H1 (cell line): ENCODE data around the gene COQ9. TPM values are rescaled to one million over a fixed set of nuclear protein-coding genes. Genes with fewer than 3 reads are reported as not detected.
A peak's percentile ranks its signal among the peaks of the same experiment; 100 is the strongest.

ENCODE experiments used
- CTCF ChIA-PET: fragments of 300-600 bp; sonication (Branson Sonifier 250); formaldehyde crosslinking; loops from one replicate; lab custom pipeline; 2021; ENCODE audit not compliant: partially characterized antibody; lab: Charles Lee
- POLR2A ChIA-PET: fragments of 300-600 bp; sonication (Branson Sonifier 250); formaldehyde crosslinking; loops from one replicate; lab custom pipeline; 2021; ENCODE audit warnings: inconsistent platforms; ENCODE audit not compliant: partially characterized antibody; lab: Charles Lee
- DNase-seq, 2 experiments: peaks; one replicate each; pipeline versions ENCODE4 v3.0.0 to v3.0.0-alpha.2; 2010 to 2022; ENCODE audit warnings: low spot score in 2 of 2, low read depth in 1 of 2, mixed read lengths in 1 of 2
- FAIRE-seq: peaks from 2 replicates; lab custom pipeline; 2011; peaks lifted over from hg19 to GRCh38; lab: Jason Lieb, UNC
- H2AFZ ChIP-seq: 2 replicates; pipeline ENCODE4 v1.8.1; 2012; ENCODE audit warnings: low read length, inconsistent platforms
- H2AK5ac ChIP-seq: 2 replicates; pipeline ENCODE4 v1.6.1; 2013; ENCODE audit warnings: low read depth, low read length
- H2BK120ac ChIP-seq: replicated peaks from 2 replicates; pipeline ENCODE3; 2013; ENCODE audit warnings: low read depth, low read length, inconsistent platforms
- H2BK12ac ChIP-seq: 2 replicates; pipeline ENCODE4 v1.6.1; 2013; ENCODE audit warnings: low read depth, low read length
- H2BK15ac ChIP-seq: 2 replicates; pipeline ENCODE4 v1.6.1; 2013; ENCODE audit warnings: low read length
- H2BK20ac ChIP-seq: 2 replicates; pipeline ENCODE4 v1.6.1; 2013; ENCODE audit warnings: low read length
- H2BK5ac ChIP-seq: 2 replicates; pipeline ENCODE4 v1.6.1; 2013; ENCODE audit warnings: low read depth, low read length
- H3K14ac ChIP-seq: 2 replicates; pipeline ENCODE4 v1.6.1; 2013; ENCODE audit warnings: inconsistent platforms; ENCODE audit not compliant: insufficient read length
- H3K18ac ChIP-seq: 2 replicates; pipeline ENCODE4 v1.6.1; 2013; ENCODE audit warnings: low read length; ENCODE audit errors: extremely low read depth
- H3K23ac ChIP-seq: 2 replicates; pipeline ENCODE4 v1.6.1; 2013; ENCODE audit warnings: inconsistent platforms; ENCODE audit not compliant: insufficient read length
- H3K23me2 ChIP-seq: 2 replicates; pipeline ENCODE4 v1.6.1; 2013; ENCODE audit warnings: low read depth, low read length
- H3K27ac ChIP-seq: 2 replicates; pipeline ENCODE4 v1.6.1; 2011; ENCODE audit warnings: low read depth, low read length, inconsistent platforms
- H3K27me3 ChIP-seq, 4 experiments: replicated peaks in 1 of 4; 1 replicate in 1 of 4; 2 replicates in 3 of 4; pipeline versions ENCODE4 v1.6.1 to v1.8.1; 2011 to 2013; ENCODE audit warnings: low read length in 3 of 4, mild to moderate bottlenecking in 3 of 4, inconsistent platforms in 2 of 4, mixed read lengths in 2 of 4, moderate library complexity in 1 of 4; ENCODE audit not compliant: control insufficient read depth in 3 of 4, insufficient read depth in 3 of 4; ENCODE audit errors: extremely low read depth in 1 of 4
- H3K36me3 ChIP-seq, 4 experiments: 2 replicates each; pipeline versions ENCODE4 v1.6.1 to v1.8.1; 2011 to 2013; ENCODE audit warnings: mild to moderate bottlenecking in 4 of 4, low read length in 3 of 4, moderate library complexity in 2 of 4, control low read depth in 1 of 4, inconsistent platforms in 1 of 4; ENCODE audit not compliant: insufficient read depth in 4 of 4, control insufficient read depth in 2 of 4
- H3K4ac ChIP-seq: replicated peaks from 2 replicates; pipeline ENCODE3; 2013; ENCODE audit warnings: low read length, low read depth, mixed read lengths, inconsistent platforms; ENCODE audit not compliant: insufficient read length
- H3K4me1 ChIP-seq, 4 experiments: replicated peaks in 1 of 4; 1 replicate in 1 of 4; 2 replicates in 3 of 4; pipeline versions ENCODE4 v1.6.1 to v1.8.1; 2011 to 2013; ENCODE audit warnings: low read length in 3 of 4, inconsistent platforms in 2 of 4, mixed read lengths in 1 of 4; ENCODE audit not compliant: insufficient read depth in 4 of 4, control insufficient read depth in 3 of 4
- H3K4me2 ChIP-seq, 2 experiments: 2 replicates each; pipeline versions ENCODE4 v1.6.1 to v1.8.1; 2011 to 2013; ENCODE audit warnings: low read depth in 2 of 2, low read length in 2 of 2, control low read depth in 1 of 2, inconsistent platforms in 1 of 2, mild to moderate bottlenecking in 1 of 2; ENCODE audit not compliant: insufficient read depth in 1 of 2
- H3K4me3 ChIP-seq, 4 experiments: fragments of 200-600, 300-600 bp in 1 of 4; sonication (generic), shearing (Covaris generic), sonication (Bioruptor Twin) in 1 of 4; 2 replicates each; pipeline versions ENCODE4 v1.5.1 to v1.8.1; 2011 to 2016; ENCODE audit warnings: low read length in 4 of 4, low read depth in 3 of 4, control low read depth in 2 of 4, inconsistent platforms in 2 of 4, mild to moderate bottlenecking in 2 of 4, mixed read lengths in 1 of 4, moderate library complexity in 1 of 4; ENCODE audit not compliant: insufficient read depth in 2 of 4; ENCODE audit errors: extremely low read depth in 1 of 4
- H3K56ac ChIP-seq: replicated peaks from 2 replicates; pipeline ENCODE3; 2013; ENCODE audit warnings: low read depth, mild to moderate bottlenecking, mixed read lengths, low read length, inconsistent platforms; ENCODE audit not compliant: insufficient read length
- H3K79me1 ChIP-seq: 2 replicates; pipeline ENCODE4 v1.6.1; 2013; ENCODE audit warnings: low read depth, low read length, control low read depth
- H3K79me2 ChIP-seq, 2 experiments: 2 replicates each; pipeline versions ENCODE4 v1.6.1 to v1.8.1; 2012 to 2013; ENCODE audit warnings: low read length in 2 of 2, mild to moderate bottlenecking in 2 of 2, inconsistent platforms in 1 of 2; ENCODE audit not compliant: insufficient read depth in 2 of 2, control insufficient read depth in 1 of 2
- H3K9ac ChIP-seq, 4 experiments: replicated peaks in 1 of 4; 1 replicate in 1 of 4; 2 replicates in 3 of 4; pipeline versions ENCODE4 v1.6.1 to v1.8.1; 2011 to 2013; ENCODE audit warnings: low read depth in 3 of 4, low read length in 3 of 4, control low read depth in 2 of 4, mild to moderate bottlenecking in 2 of 4, moderate library complexity in 2 of 4, inconsistent platforms in 1 of 4; ENCODE audit errors: extremely low read depth in 1 of 4
- H3K9me3 ChIP-seq, 2 experiments: 2 replicates each; pipeline versions ENCODE4 v1.6.1 to v1.8.1; 2012 to 2013; ENCODE audit warnings: mild to moderate bottlenecking in 2 of 2, moderate library complexity in 2 of 2, control low read depth in 1 of 2, inconsistent platforms in 1 of 2, low read depth in 1 of 2, low read length in 1 of 2, mixed read lengths in 1 of 2; ENCODE audit not compliant: insufficient read depth in 2 of 2
- H4K20me1 ChIP-seq, 2 experiments: replicated peaks in 1 of 2; 2 replicates each; pipeline versions ENCODE3 to v1.8.1; 2011 to 2013; ENCODE audit warnings: inconsistent platforms in 2 of 2, low read length in 2 of 2, mild to moderate bottlenecking in 1 of 2; ENCODE audit not compliant: insufficient read depth in 2 of 2, control insufficient read depth in 1 of 2
- H4K5ac ChIP-seq: 2 replicates; pipeline ENCODE4 v1.6.1; 2013; ENCODE audit warnings: low read length, low read depth, mixed read lengths, inconsistent platforms; ENCODE audit not compliant: insufficient read length
- H4K8ac ChIP-seq: 2 replicates; pipeline ENCODE4 v1.8.0; 2013; ENCODE audit warnings: mild to moderate bottlenecking, moderate library complexity, low read length, inconsistent platforms; ENCODE audit not compliant: insufficient read depth; ENCODE audit errors: extremely low read depth
- H4K91ac ChIP-seq: replicated peaks from 2 replicates; pipeline ENCODE3; 2013; ENCODE audit warnings: low read length, mixed read lengths, inconsistent platforms; ENCODE audit not compliant: insufficient read length
- ASH2L ChIP-seq: fragments of 200-600, 300-600 bp; sonication (generic); IDR thresholded peaks from one replicate; pipeline ENCODE4 v1.7.1; 2017; ENCODE audit warnings: low read length
- EGR1 ChIP-seq: IDR thresholded peaks from 2 replicates; pipeline ENCODE4 v1.6.1; 2011; ENCODE audit warnings: low read depth, low read length, borderline replicate concordance
- PHF8 ChIP-seq: fragments of 200-600 bp; sonication (generic); conservative IDR thresholded peaks from 2 replicates; pipeline ENCODE4 v1.7.1; 2012; ENCODE audit warnings: low read depth, mild to moderate bottlenecking, inconsistent platforms, low read length, moderate library complexity
- WGBS, 2 experiments: shearing (Covaris generic) in 1 of 2; methylation state at CpG; one replicate each; pipeline versions ENCODE4 v1.1.6 to v1.1.7; 2013 to 2015; ENCODE audit warnings: low lambda C conversion rate in 2 of 2, mixed read lengths in 2 of 2, inconsistent platforms in 1 of 2, low coverage in 1 of 2, missing lambda C conversion rate in 1 of 2; ENCODE audit not compliant: insufficient replicate concordance in 2 of 2, insufficient coverage in 1 of 2, insufficient read length in 1 of 2; ENCODE audit errors: extremely low coverage in 1 of 2, missing lambda C conversion rate in 1 of 2; 5-methylcytosine and 5-hydroxymethylcytosine counted together
- long read RNA-seq, 2 experiments: library from RNA in 1 of 2; library from capped mRNA in 1 of 2; stranded (forward); transcript quantifications; one replicate each; pipeline ENCODE4 v2.0.0, GENCODE V29; 2021; ENCODE audit warnings: inconsistent platforms in 1 of 2
- polyA minus RNA-seq, 3 experiments: library from RNA; depleted of rRNA, polyadenylated mRNA; stranded (reverse); fragments of >200 nt; gene quantifications; 1 replicate in 2 of 3; 2 replicates in 1 of 3; pipeline ENCODE4 v1.2.3, GENCODE V29; 2011
- polyA plus RNA-seq, 7 experiments: library from polyadenylated mRNA; depleted of rRNA in 3 of 7; stranded (reverse) in 5 of 7; unstranded in 2 of 7; fragments of >200 nt in 5 of 7; fragments of 200-250 nt in 2 of 7; gene quantifications; 1 replicate in 5 of 7; 2 replicates in 1 of 7; 4 replicates in 1 of 7; pipeline versions ENCODE4 v1.2.1 to v1.2.3, GENCODE V29; 2011 to 2013; ENCODE audit warnings: missing spikeins in 2 of 7, mixed read lengths in 2 of 7
- total RNA-seq: library from RNA; stranded (reverse); fragmentation: NEBNext Ultra II Directional; extraction: Animal tissue kit (Norgen Biotek cat#: 25700); gene quantifications from 2 replicates; pipeline ENCODE4 v1.2.1, GENCODE V29; 2021

COQ9 gene
- total RNA-seq (31.7 and 33.3 TPM in 2 replicates), polyA plus RNA-seq (2011; rRNA removed) (47.9 and 60.3 TPM in 2 replicates), polyA minus RNA-seq (2011; rRNA and poly(A)+ RNA removed) (46.9 and 50.7 TPM in 2 replicates)
- polyA plus RNA-seq (2011; cell fraction: cytosol; rRNA removed): 64.5 TPM
- polyA plus RNA-seq (2011; cell fraction: nucleus; rRNA removed): 77.8 TPM
- 35.5 to 44.0 TPM (median 38.3 TPM) in 4 replicates for polyA plus RNA-seq (2012, experiment 1 of 2)
- polyA plus RNA-seq (2012, experiment 2 of 2): 36.3 TPM
- polyA plus RNA-seq (2013, experiment 1 of 2): 29.5 TPM
- 29.6 TPM for polyA plus RNA-seq (2013, experiment 2 of 2)
- polyA minus RNA-seq (2011; cell fraction: cytosol; rRNA and poly(A)+ RNA removed): 25.1 TPM
- polyA minus RNA-seq (2011; cell fraction: nucleus; rRNA and poly(A)+ RNA removed): 25.1 TPM
- long read RNA-seq, experiment 1, transcript COQ9-201 (9 exons, 1,677 nt): major isoform, 6 of 36 reads
- long read RNA-seq, experiment 1, partial matches to known transcripts: 22 of 36 reads
- long read RNA-seq, experiment 1, other reads (novel, unspliced or antisense): 8 of 36 reads
- long read RNA-seq, experiment 2, transcript COQ9-201 (9 exons, 1,677 nt): major isoform, 25 of 30 reads
- long read RNA-seq, experiment 2, partial matches to known transcripts: 2 of 30 reads
- long read RNA-seq, experiment 2, other reads (novel, unspliced or antisense): 1 of 30 reads

- peak within 1 kb of the TSS; percentile 88 to 96 for H3K4me2 ChIP-seq
- H4K20me1 ChIP-seq: no peaks in the 10 kb centered on the region
- H2BK5ac ChIP-seq: peak within 1 kb of the TSS; percentile 79; the same call in 1 of the 2 replicates
- H3K18ac ChIP-seq: peak within 1 kb of the TSS; percentile 76; the same call in 1 of the 2 replicates
- H2AFZ ChIP-seq: peak within 1 kb of the TSS; percentile 43
- no peak within 1 kb of the TSS for H2BK120ac ChIP-seq
- no peak within 1 kb of the TSS for H2BK20ac ChIP-seq
- peaks cover 6% of the 10 kb centered on the region for H3K23me2 ChIP-seq
- FAIRE-seq (no peak), DNase-seq (peak; percentile 73 to 90)
- peak within 1 kb of the TSS; percentile 81 to 97 (median 88) for H3K9ac ChIP-seq
- H2BK12ac ChIP-seq: no peak within 1 kb of the TSS
- no peak within 1 kb of the TSS for H3K23ac ChIP-seq
- H3K14ac ChIP-seq: no peak within 1 kb of the TSS
- H2AK5ac ChIP-seq: no peak within 1 kb of the TSS
- peak within 1 kb of the TSS; percentile 97 for H4K8ac ChIP-seq
- 3% methylated on average over 37 of the region's 68 CpGs; no CpG with 5 or more reads in 1 of the 2 experiments for WGBS, 2 experiments
- POLR2A ChIA-PET: interaction anchor here (0.7 to 2.0 kb wide), 15 partner anchors 9 to 148 kb away, joined by 3 to 20 read pairs (median 5); partner anchors contain the start of genes CX3CL1 and POLR2C
- H3K36me3 ChIP-seq: peaks cover 0 to 9% (median 0%) of the 10 kb centered on the region in 4 experiments; a peak in 3 of 8 replicates
- H3K4ac ChIP-seq: no peak within 1 kb of the TSS
- H3K4me1 ChIP-seq: peaks cover 0 to 3% (median 3%) of the 10 kb centered on the region in 4 experiments; a peak in 5 of 7 replicates
- no peaks in the 10 kb centered on the region; the same call in 1 of the 2 replicates for H3K79me1 ChIP-seq
- H3K56ac ChIP-seq: peak within 1 kb of the TSS; percentile 91
- peak within 1 kb of the TSS; percentile 73 for H3K27ac ChIP-seq
- CTCF ChIA-PET: interaction anchor here (0.9 to 4.4 kb wide), 8 partner anchors 13 to 75 kb away, joined by 3 to 27 read pairs (median 4); no protein-coding TSS in a partner anchor
- H3K9me3 ChIP-seq: no peaks in the 10 kb centered on the region
- H3K4me3 ChIP-seq: peak within 1 kb of the TSS; percentile 80 to 97 (median 96)
- no peaks in the 10 kb centered on the region for H3K27me3 ChIP-seq
- H4K5ac ChIP-seq: peak within 1 kb of the TSS; percentile 69
- H2BK15ac ChIP-seq: peak within 1 kb of the TSS; percentile 89; the same call in 1 of the 2 replicates
- H3K79me2 ChIP-seq: peaks cover 7 to 36% of the 10 kb centered on the region in 2 experiments
- peak within 1 kb of the TSS; percentile 61 for H4K91ac ChIP-seq
- no peak for TF ChIP-seq ASH2L
- no peak for TF ChIP-seq EGR1
- TF ChIP-seq PHF8: peak; percentile 91; the same call in 1 of the 2 replicates
Measured at GRCh38 chr16:57447186-57447962, at the start of gene COQ9, which contains the start of gene CIAPIN1. COQ9 (plus strand) TSS chr16:57447479; CDS start chr16:57447506, 27 bp downstream. CIAPIN1 (minus strand) TSS chr16:57447385; CDS start chr16:57440928, 6,457 bp downstream.
